T-helper 2 cell treated with Interferon-gamma antibody and Interleukin-4, amounts not matched to agents 5 μg/mL and 100 μg/mL, for 36 hours (primary cell): Measurements from ENCODE around the gene LRRC51.

Experiments used
- DNase-seq: peaks from one replicate; pipeline ENCODE4 v3.0.0; 2021; ENCODE audit warnings: low spot score
- H3K27ac Mint-ChIP-seq: one replicate; pipeline ENCODE4 v1.8.0; 2021; ENCODE audit warnings: mild to moderate bottlenecking, mixed read lengths
- H3K27me3 Mint-ChIP-seq: one replicate; pipeline ENCODE4 v1.8.0; 2021; ENCODE audit warnings: low read depth, mixed read lengths
- H3K36me3 Mint-ChIP-seq: one replicate; pipeline ENCODE4 v1.8.0; 2021; ENCODE audit warnings: low read depth, mixed read lengths
- H3K4me1 Mint-ChIP-seq: one replicate; pipeline ENCODE4 v1.8.0; 2021; ENCODE audit warnings: low read depth, mixed read lengths
- H3K4me3 Mint-ChIP-seq: one replicate; pipeline ENCODE4 v1.8.0; 2022; ENCODE audit warnings: mild to moderate bottlenecking, moderate library complexity, mixed read lengths
- H3K9me3 Mint-ChIP-seq: one replicate; pipeline ENCODE4 v1.8.0; 2021; ENCODE audit warnings: mixed read lengths

LRRC51 gene

GRCh38 chr11:72058416-72059034 lies 22.1 kb upstream of the LRRC51 start:
- DNase-seq: no peak
- no peak overlapping the region for H3K4me3 Mint-ChIP-seq
- peaks cover 7% of the 10 kb centered on the region for H3K4me1 Mint-ChIP-seq
- H3K27me3 Mint-ChIP-seq: no peaks in the 10 kb centered on the region
- no peak overlapping the region for H3K27ac Mint-ChIP-seq
- no peaks in the 10 kb centered on the region for H3K9me3 Mint-ChIP-seq
- peaks cover 13% of the 10 kb centered on the region for H3K36me3 Mint-ChIP-seq

- Mint-ChIP-seq H3K4me1 (peaks cover 8% of the 10 kb centered on the region), H3K4me3 (no peak overlapping the region), H3K36me3 (peaks cover 17% of the 10 kb centered on the region), H3K27me3 (no peaks in the 10 kb centered on the region), H3K9me3 (no peaks in the 10 kb centered on the region), H3K27ac (peak overlapping the region; percentile 0)
- DNase-seq: no peak
These were observed 18.8 kb upstream of the LRRC51 start for GRCh38 chr11:72061739-72062396.

GRCh38 chr11:72066855-72067254 lies 13.8 kb upstream of the LRRC51 start:
- Mint-ChIP-seq H3K4me3 (no peak overlapping the region), H3K9me3 (no peaks in the 10 kb centered on the region), H3K4me1 (peaks cover 32% of the 10 kb centered on the region), H3K27ac (no peak overlapping the region), H3K27me3 (no peaks in the 10 kb centered on the region), H3K36me3 (peaks cover 23% of the 10 kb centered on the region)
- no peak for DNase-seq

- no peak for DNase-seq
- Mint-ChIP-seq H3K9me3 (no peaks in the 10 kb centered on the region), H3K4me1 (peaks cover 35% of the 10 kb centered on the region), H3K36me3 (peaks cover 19% of the 10 kb centered on the region), H3K4me3 (no peak overlapping the region), H3K27me3 (no peaks in the 10 kb centered on the region), H3K27ac (no peak overlapping the region)
These were observed 13.4 kb upstream of the LRRC51 start for GRCh38 chr11:72067266-72067665.

- no peak for DNase-seq
- no peaks in the 10 kb centered on the region for H3K9me3 Mint-ChIP-seq
- H3K27me3 Mint-ChIP-seq: no peaks in the 10 kb centered on the region
- H3K36me3 Mint-ChIP-seq: peaks cover 20% of the 10 kb centered on the region
- H3K27ac Mint-ChIP-seq: peak overlapping the region; percentile 61
- peaks cover 39% of the 10 kb centered on the region for H3K4me1 Mint-ChIP-seq
- no peak overlapping the region for H3K4me3 Mint-ChIP-seq
These were observed 13.0 kb upstream of the LRRC51 start for GRCh38 chr11:72067676-72068075.

- no peaks in the 10 kb centered on the region for H3K9me3 Mint-ChIP-seq
- peak overlapping the region; percentile 29 for H3K27ac Mint-ChIP-seq
- H3K27me3 Mint-ChIP-seq: no peaks in the 10 kb centered on the region
- H3K4me1 Mint-ChIP-seq: peaks cover 45% of the 10 kb centered on the region
- DNase-seq: no peak
- peaks cover 27% of the 10 kb centered on the region for H3K36me3 Mint-ChIP-seq
- H3K4me3 Mint-ChIP-seq: no peak overlapping the region
These were observed 11.4 kb upstream of the LRRC51 start for GRCh38 chr11:72069200-72069599.

- peaks cover 27% of the 10 kb centered on the region for H3K36me3 Mint-ChIP-seq
- peaks cover 45% of the 10 kb centered on the region for H3K4me1 Mint-ChIP-seq
- DNase-seq: peak; percentile 21
- H3K4me3 Mint-ChIP-seq: no peak overlapping the region
- peak overlapping the region; percentile 34 for H3K27ac Mint-ChIP-seq
- H3K27me3 Mint-ChIP-seq: no peaks in the 10 kb centered on the region
- no peaks in the 10 kb centered on the region for H3K9me3 Mint-ChIP-seq
These were observed 10.8 kb upstream of the LRRC51 start for GRCh38 chr11:72069787-72070251.

- Mint-ChIP-seq H3K9me3 (no peaks in the 10 kb centered on the region), H3K27ac (no peak overlapping the region), H3K27me3 (no peaks in the 10 kb centered on the region), H3K4me3 (no peak overlapping the region), H3K4me1 (peaks cover 48% of the 10 kb centered on the region), H3K36me3 (peaks cover 30% of the 10 kb centered on the region)
- no peak for DNase-seq
These were observed 10.2 kb upstream of the LRRC51 start for GRCh38 chr11:72070491-72070890.

- Mint-ChIP-seq H3K27ac (peak overlapping the region; percentile 61), H3K9me3 (no peaks in the 10 kb centered on the region), H3K27me3 (no peaks in the 10 kb centered on the region), H3K36me3 (peaks cover 35% of the 10 kb centered on the region), H3K4me1 (peaks cover 54% of the 10 kb centered on the region), H3K4me3 (no peak overlapping the region)
- no peak for DNase-seq
These were observed 8.3 kb upstream of the LRRC51 start for GRCh38 chr11:72072348-72072747.

- Mint-ChIP-seq H3K27me3 (no peaks in the 10 kb centered on the region), H3K36me3 (peaks cover 28% of the 10 kb centered on the region), H3K9me3 (no peaks in the 10 kb centered on the region), H3K4me3 (peak overlapping the region; percentile 24), H3K4me1 (peaks cover 54% of the 10 kb centered on the region), H3K27ac (peak overlapping the region; percentile 42)
- no peak for DNase-seq
These were observed 5.5 kb upstream of the LRRC51 start for GRCh38 chr11:72075109-72075508.

- H3K27me3 Mint-ChIP-seq: no peaks in the 10 kb centered on the region
- no peak for DNase-seq
- no peak overlapping the region for H3K4me3 Mint-ChIP-seq
- H3K27ac Mint-ChIP-seq: peak overlapping the region; percentile 42
- no peaks in the 10 kb centered on the region for H3K9me3 Mint-ChIP-seq
- H3K4me1 Mint-ChIP-seq: peaks cover 51% of the 10 kb centered on the region
- peaks cover 28% of the 10 kb centered on the region for H3K36me3 Mint-ChIP-seq
These were observed 4.9 kb upstream of the LRRC51 start for GRCh38 chr11:72075756-72076155.

- H3K4me3 Mint-ChIP-seq: peak overlapping the region; percentile 92
- H3K4me1 Mint-ChIP-seq: peaks cover 48% of the 10 kb centered on the region
- DNase-seq: no peak
- peaks cover 23% of the 10 kb centered on the region for H3K36me3 Mint-ChIP-seq
- peak overlapping the region; percentile 60 for H3K27ac Mint-ChIP-seq
- no peaks in the 10 kb centered on the region for H3K27me3 Mint-ChIP-seq
- no peaks in the 10 kb centered on the region for H3K9me3 Mint-ChIP-seq
These were observed 2.2 kb upstream of the LRRC51 start for GRCh38 chr11:72078477-72078876.

- H3K36me3 Mint-ChIP-seq: peaks cover 20% of the 10 kb centered on the region
- peaks cover 48% of the 10 kb centered on the region for H3K4me1 Mint-ChIP-seq
- DNase-seq: no peak
These were observed 778 bp upstream of the LRRC51 start for GRCh38 chr11:72079819-72080325.

GRCh38 chr11:72081184-72081644 lies 564 bp downstream of the LRRC51 start:
- peaks cover 16% of the 10 kb centered on the region for H3K36me3 Mint-ChIP-seq

More at GRCh38 chr11:72079819-72080325, 778 bp upstream of the LRRC51 start:
- peak overlapping the region; percentile 92 for H3K4me3 Mint-ChIP-seq
- peak overlapping the region; percentile 90 for H3K27ac Mint-ChIP-seq
- H3K9me3 Mint-ChIP-seq: no peaks in the 10 kb centered on the region
- no peaks in the 10 kb centered on the region for H3K27me3 Mint-ChIP-seq

More at GRCh38 chr11:72081184-72081644, 564 bp downstream of the LRRC51 start:
- Mint-ChIP-seq H3K27ac (peak overlapping the region; percentile 90), H3K9me3 (no peaks in the 10 kb centered on the region), H3K4me1 (peaks cover 44% of the 10 kb centered on the region), H3K4me3 (peak overlapping the region; percentile 92), H3K27me3 (no peaks in the 10 kb centered on the region)
- DNase-seq: no peak
